Glutamatergic neuron (in vitro differentiated cells): ENCODE data around the gene CHST7. TPM values are rescaled to one million over a fixed set of nuclear protein-coding genes. Genes with fewer than 3 reads are reported as not detected.

Experiments
- DNase-seq: peaks from one replicate; pipeline ENCODE4 v3.0.0; 2022
- H3K27ac Mint-ChIP-seq: one replicate; pipeline ENCODE4 v1.8.0; 2020; ENCODE audit warnings: mild to moderate bottlenecking, mixed read lengths, inconsistent platforms; ENCODE audit not compliant: unreplicated experiment
- H3K27me3 Mint-ChIP-seq: one replicate; pipeline ENCODE4 v1.8.0; 2020; ENCODE audit warnings: mild to moderate bottlenecking, moderate library complexity, mixed read lengths, inconsistent platforms; ENCODE audit not compliant: unreplicated experiment
- H3K36me3 Mint-ChIP-seq: one replicate; pipeline ENCODE4 v1.8.0; 2020; ENCODE audit warnings: mild to moderate bottlenecking, mixed read lengths, inconsistent platforms; ENCODE audit not compliant: unreplicated experiment
- H3K4me1 Mint-ChIP-seq: one replicate; pipeline ENCODE4 v1.8.0; 2020; ENCODE audit warnings: mild to moderate bottlenecking, low read depth, mixed read lengths, inconsistent platforms; ENCODE audit not compliant: unreplicated experiment
- H3K4me3 Mint-ChIP-seq: one replicate; pipeline ENCODE4 v1.8.0; 2020; ENCODE audit warnings: mild to moderate bottlenecking, mixed read lengths, inconsistent platforms; ENCODE audit not compliant: unreplicated experiment
- H3K9me3 Mint-ChIP-seq: one replicate; pipeline ENCODE4 v1.8.0; 2020; ENCODE audit warnings: mild to moderate bottlenecking, moderate library complexity, mixed read lengths, inconsistent platforms; ENCODE audit not compliant: unreplicated experiment
- total RNA-seq: library from RNA; stranded (reverse); fragmentation: NEBNext Ultra II Directional; extraction: Animal tissue kit (Norgen Biotek cat#: 25700); gene quantifications from one replicate; pipeline ENCODE4 v1.2.1, GENCODE V29; 2021; ENCODE audit not compliant: unreplicated experiment
- TF ChIP-seq, protein P1 (sequence below): fragments of 200-600 bp; sonication (generic); IDR thresholded peaks from one replicate; pipeline ENCODE4 v1.5.0; 2021; ENCODE audit not compliant: partially characterized antibody, unreplicated experiment

CHST7 gene
- total RNA-seq, 1 donor from 2014 or later = 1.7 TPM

DNA sequence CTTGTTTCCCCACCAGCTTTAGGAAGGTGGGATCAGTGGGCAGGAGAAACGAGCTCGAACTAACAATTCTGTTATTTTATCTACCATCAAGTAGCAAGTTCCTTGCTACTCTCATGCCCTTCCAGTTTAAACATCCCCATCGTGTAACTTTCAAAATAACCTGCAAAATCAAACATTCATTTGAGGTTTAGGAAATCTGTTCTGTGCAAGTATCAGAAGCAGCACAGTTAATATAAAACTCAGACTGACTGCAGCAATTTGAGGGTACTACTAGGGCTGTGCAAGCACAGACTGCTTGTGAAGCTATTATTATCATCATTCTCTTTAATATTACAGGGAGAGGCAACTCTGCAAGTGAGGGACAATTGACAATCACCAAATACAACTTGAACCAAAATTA lies 48.0 kb downstream of the CHST7 start:
- Mint-ChIP-seq H3K27me3 (no peaks in the 10 kb centered on the region), H3K4me3 (no peak overlapping the region), H3K4me1 (no peaks in the 10 kb centered on the region), H3K9me3 (no peaks in the 10 kb centered on the region), H3K36me3 (no peaks in the 10 kb centered on the region), H3K27ac (no peak overlapping the region)
- TF ChIP-seq, protein P1, sequence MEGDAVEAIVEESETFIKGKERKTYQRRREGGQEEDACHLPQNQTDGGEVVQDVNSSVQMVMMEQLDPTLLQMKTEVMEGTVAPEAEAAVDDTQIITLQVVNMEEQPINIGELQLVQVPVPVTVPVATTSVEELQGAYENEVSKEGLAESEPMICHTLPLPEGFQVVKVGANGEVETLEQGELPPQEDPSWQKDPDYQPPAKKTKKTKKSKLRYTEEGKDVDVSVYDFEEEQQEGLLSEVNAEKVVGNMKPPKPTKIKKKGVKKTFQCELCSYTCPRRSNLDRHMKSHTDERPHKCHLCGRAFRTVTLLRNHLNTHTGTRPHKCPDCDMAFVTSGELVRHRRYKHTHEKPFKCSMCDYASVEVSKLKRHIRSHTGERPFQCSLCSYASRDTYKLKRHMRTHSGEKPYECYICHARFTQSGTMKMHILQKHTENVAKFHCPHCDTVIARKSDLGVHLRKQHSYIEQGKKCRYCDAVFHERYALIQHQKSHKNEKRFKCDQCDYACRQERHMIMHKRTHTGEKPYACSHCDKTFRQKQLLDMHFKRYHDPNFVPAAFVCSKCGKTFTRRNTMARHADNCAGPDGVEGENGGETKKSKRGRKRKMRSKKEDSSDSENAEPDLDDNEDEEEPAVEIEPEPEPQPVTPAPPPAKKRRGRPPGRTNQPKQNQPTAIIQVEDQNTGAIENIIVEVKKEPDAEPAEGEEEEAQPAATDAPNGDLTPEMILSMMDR = no peak
- no peak for DNase-seq

DNA sequence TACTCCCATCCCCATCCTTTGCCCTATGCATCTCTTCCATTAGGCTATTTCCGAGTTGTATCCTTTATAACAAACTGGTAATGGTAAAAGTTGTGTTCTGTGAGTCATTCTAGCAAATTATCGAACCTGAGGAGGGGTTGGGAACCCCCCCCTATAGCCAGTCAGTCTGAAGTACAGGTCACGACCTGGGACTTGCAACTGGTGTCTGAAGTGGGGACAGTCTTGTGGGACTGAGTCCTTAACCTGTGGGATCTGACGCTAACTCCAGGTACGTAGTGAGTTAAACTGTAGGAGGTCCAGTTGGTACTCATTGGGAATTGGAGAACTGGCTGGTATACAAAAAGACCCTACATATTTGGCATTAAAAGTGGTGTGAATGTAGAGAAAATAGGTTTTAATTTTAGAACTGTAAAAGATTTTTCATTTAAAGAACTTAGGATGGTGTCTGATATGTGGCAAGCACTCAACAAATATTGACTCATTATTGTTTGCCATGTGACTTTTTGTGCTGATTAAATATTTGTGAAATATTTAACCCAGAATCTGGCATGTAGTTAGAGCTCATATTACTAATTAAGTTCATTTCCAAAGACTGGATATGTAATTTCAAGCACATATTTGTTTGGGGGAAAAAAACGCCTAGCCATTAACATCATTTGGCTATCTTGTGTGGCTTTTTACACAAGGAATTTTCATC lies 50.7 kb downstream of the CHST7 start:
- H3K27ac Mint-ChIP-seq = no peak overlapping the region

DNA sequence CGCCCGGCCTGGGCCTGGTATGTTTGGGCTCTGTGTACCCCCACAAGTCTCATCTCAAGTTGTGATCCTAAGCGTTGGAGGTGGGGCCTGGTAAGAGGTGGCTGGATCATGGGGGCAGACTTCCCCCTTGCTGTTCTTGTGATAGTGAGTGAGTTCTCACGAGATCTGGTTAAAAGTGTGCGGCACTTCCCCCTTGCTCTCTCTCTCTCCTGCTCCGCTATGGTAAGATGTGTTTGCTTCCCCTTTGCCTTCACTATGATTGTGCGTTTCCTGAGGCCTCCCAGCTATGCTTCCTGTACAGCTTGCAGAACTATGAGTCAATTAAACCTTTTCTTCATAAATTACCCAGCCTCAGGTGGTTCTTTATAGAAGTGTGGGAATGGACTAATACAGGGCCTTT lies 53.0 kb downstream of the CHST7 start:
- TF ChIP-seq, protein P1 = no peak
- H3K27me3 Mint-ChIP-seq = no peaks in the 10 kb centered on the region
- no peak overlapping the region for H3K4me3 Mint-ChIP-seq
- no peak overlapping the region for H3K27ac Mint-ChIP-seq
- peaks cover 3% of the 10 kb centered on the region for H3K4me1 Mint-ChIP-seq
- H3K36me3 Mint-ChIP-seq = no peaks in the 10 kb centered on the region
- DNase-seq = no peak
- no peaks in the 10 kb centered on the region for H3K9me3 Mint-ChIP-seq

More for the DNA sequence above, 50.7 kb downstream of the CHST7 start:
- H3K27me3 Mint-ChIP-seq = no peaks in the 10 kb centered on the region
- no peak overlapping the region for H3K4me3 Mint-ChIP-seq
- no peaks in the 10 kb centered on the region for H3K9me3 Mint-ChIP-seq
- no peaks in the 10 kb centered on the region for H3K36me3 Mint-ChIP-seq
- TF ChIP-seq, protein P1 = no peak
- DNase-seq = no peak
- peaks cover 3% of the 10 kb centered on the region for H3K4me1 Mint-ChIP-seq

DNA sequence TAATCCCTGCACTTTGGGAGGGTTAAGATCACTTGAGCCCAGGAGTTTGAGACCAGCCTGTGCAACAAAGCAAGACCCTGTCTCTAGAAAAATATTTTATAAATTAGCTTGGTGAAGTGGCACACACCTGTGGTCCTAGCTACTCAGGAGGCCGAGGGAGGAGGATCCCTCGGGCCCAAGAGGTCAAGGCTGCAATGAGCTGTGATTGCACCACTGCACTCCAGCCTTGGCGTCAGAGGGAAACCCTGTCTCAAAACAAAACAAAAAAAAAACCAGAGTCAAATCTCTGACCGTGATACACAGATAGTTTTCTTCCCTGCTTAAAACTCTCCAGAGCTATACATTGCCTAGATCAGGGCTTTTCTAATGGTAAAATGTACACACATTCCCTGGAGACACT lies 53.5 kb downstream of the CHST7 start:
- peaks cover 3% of the 10 kb centered on the region for H3K4me1 Mint-ChIP-seq
- no peak for DNase-seq
- peaks cover 1% of the 10 kb centered on the region for H3K9me3 Mint-ChIP-seq
- H3K27ac Mint-ChIP-seq = no peak overlapping the region
- H3K4me3 Mint-ChIP-seq = no peak overlapping the region
- TF ChIP-seq, protein P1 = no peak
- H3K36me3 Mint-ChIP-seq = no peaks in the 10 kb centered on the region
- H3K27me3 Mint-ChIP-seq = no peaks in the 10 kb centered on the region

DNA sequence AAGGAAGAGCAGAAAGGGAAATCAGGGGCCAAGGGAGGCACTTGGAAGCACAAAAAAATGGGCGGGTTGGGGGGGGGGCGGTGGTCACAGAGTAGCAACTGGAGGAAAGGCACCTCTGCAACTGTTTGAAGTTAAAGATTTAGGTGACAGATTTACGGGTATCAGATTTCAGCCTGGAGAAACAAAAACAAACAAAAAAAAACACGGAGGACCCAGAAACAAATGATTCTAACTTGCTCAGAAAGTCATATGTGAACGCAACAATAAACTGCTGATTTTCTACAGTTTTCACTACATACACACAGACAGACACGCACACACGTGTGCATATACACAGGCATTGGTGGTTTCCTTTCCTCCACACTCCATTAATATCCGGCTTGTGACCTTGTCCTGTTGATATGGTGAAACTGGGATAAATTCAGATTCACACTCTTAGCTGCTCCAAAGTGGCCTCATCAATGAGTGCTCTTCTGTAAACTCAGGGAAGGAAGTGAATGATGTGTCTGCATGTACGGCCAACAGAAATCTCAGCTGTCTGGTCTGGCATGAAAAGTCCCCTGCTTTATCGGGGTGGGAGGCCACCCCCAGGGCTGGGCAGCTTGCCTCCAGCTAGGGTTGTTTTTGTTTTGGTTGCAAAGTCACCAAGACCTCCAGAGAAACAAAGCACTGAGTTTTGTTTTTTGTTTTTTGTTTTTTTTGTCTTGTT lies 54.3 kb downstream of the CHST7 start:
- no peaks in the 10 kb centered on the region for H3K36me3 Mint-ChIP-seq
- H3K27ac Mint-ChIP-seq = no peak overlapping the region
- peaks cover 3% of the 10 kb centered on the region for H3K4me1 Mint-ChIP-seq
- DNase-seq = no peak
- H3K9me3 Mint-ChIP-seq = peaks cover 1% of the 10 kb centered on the region
- H3K4me3 Mint-ChIP-seq = no peak overlapping the region
- H3K27me3 Mint-ChIP-seq = no peaks in the 10 kb centered on the region
- TF ChIP-seq, protein P1 = no peak
